H1 (cell line): ENCODE data around the gene OOSP3. TPM values are rescaled to one million over a fixed set of nuclear protein-coding genes. Genes with fewer than 3 reads are reported as not detected.

ENCODE experiments used
- CTCF ChIA-PET: fragments of 300-600 bp; sonication (Branson Sonifier 250); formaldehyde crosslinking; loops from one replicate; lab custom pipeline; 2021; ENCODE audit not compliant: partially characterized antibody; lab: Charles Lee
- POLR2A ChIA-PET: fragments of 300-600 bp; sonication (Branson Sonifier 250); formaldehyde crosslinking; loops from one replicate; lab custom pipeline; 2021; ENCODE audit warnings: inconsistent platforms; ENCODE audit not compliant: partially characterized antibody; lab: Charles Lee
- DNase-seq, 2 experiments: peaks; one replicate each; pipeline versions ENCODE4 v3.0.0 to v3.0.0-alpha.2; 2010 to 2022; ENCODE audit warnings: low spot score in 2 of 2, low read depth in 1 of 2, mixed read lengths in 1 of 2
- FAIRE-seq: peaks from 2 replicates; lab custom pipeline; 2011; peaks lifted over from hg19 to GRCh38; lab: Jason Lieb, UNC
- H2AFZ ChIP-seq: 2 replicates; pipeline ENCODE4 v1.8.1; 2012; ENCODE audit warnings: low read length, inconsistent platforms
- H2AK5ac ChIP-seq: 2 replicates; pipeline ENCODE4 v1.6.1; 2013; ENCODE audit warnings: low read depth, low read length
- H2BK120ac ChIP-seq: replicated peaks from 2 replicates; pipeline ENCODE3; 2013; ENCODE audit warnings: low read depth, low read length, inconsistent platforms
- H2BK12ac ChIP-seq: 2 replicates; pipeline ENCODE4 v1.6.1; 2013; ENCODE audit warnings: low read depth, low read length
- H2BK15ac ChIP-seq: 2 replicates; pipeline ENCODE4 v1.6.1; 2013; ENCODE audit warnings: low read length
- H2BK20ac ChIP-seq: 2 replicates; pipeline ENCODE4 v1.6.1; 2013; ENCODE audit warnings: low read length
- H2BK5ac ChIP-seq: 2 replicates; pipeline ENCODE4 v1.6.1; 2013; ENCODE audit warnings: low read depth, low read length
- H3K14ac ChIP-seq: 2 replicates; pipeline ENCODE4 v1.6.1; 2013; ENCODE audit warnings: inconsistent platforms; ENCODE audit not compliant: insufficient read length
- H3K18ac ChIP-seq: 2 replicates; pipeline ENCODE4 v1.6.1; 2013; ENCODE audit warnings: low read length; ENCODE audit errors: extremely low read depth
- H3K23ac ChIP-seq: 2 replicates; pipeline ENCODE4 v1.6.1; 2013; ENCODE audit warnings: inconsistent platforms; ENCODE audit not compliant: insufficient read length
- H3K23me2 ChIP-seq: 2 replicates; pipeline ENCODE4 v1.6.1; 2013; ENCODE audit warnings: low read depth, low read length
- H3K27ac ChIP-seq: 2 replicates; pipeline ENCODE4 v1.6.1; 2011; ENCODE audit warnings: low read depth, low read length, inconsistent platforms
- H3K27me3 ChIP-seq, 4 experiments: replicated peaks in 1 of 4; 1 replicate in 1 of 4; 2 replicates in 3 of 4; pipeline versions ENCODE4 v1.6.1 to v1.8.1; 2011 to 2013; ENCODE audit warnings: low read length in 3 of 4, mild to moderate bottlenecking in 3 of 4, inconsistent platforms in 2 of 4, mixed read lengths in 2 of 4, moderate library complexity in 1 of 4; ENCODE audit not compliant: control insufficient read depth in 3 of 4, insufficient read depth in 3 of 4; ENCODE audit errors: extremely low read depth in 1 of 4
- H3K36me3 ChIP-seq, 4 experiments: 2 replicates each; pipeline versions ENCODE4 v1.6.1 to v1.8.1; 2011 to 2013; ENCODE audit warnings: mild to moderate bottlenecking in 4 of 4, low read length in 3 of 4, moderate library complexity in 2 of 4, control low read depth in 1 of 4, inconsistent platforms in 1 of 4; ENCODE audit not compliant: insufficient read depth in 4 of 4, control insufficient read depth in 2 of 4
- H3K4ac ChIP-seq: replicated peaks from 2 replicates; pipeline ENCODE3; 2013; ENCODE audit warnings: low read length, low read depth, mixed read lengths, inconsistent platforms; ENCODE audit not compliant: insufficient read length
- H3K4me1 ChIP-seq, 4 experiments: replicated peaks in 1 of 4; 1 replicate in 1 of 4; 2 replicates in 3 of 4; pipeline versions ENCODE4 v1.6.1 to v1.8.1; 2011 to 2013; ENCODE audit warnings: low read length in 3 of 4, inconsistent platforms in 2 of 4, mixed read lengths in 1 of 4; ENCODE audit not compliant: insufficient read depth in 4 of 4, control insufficient read depth in 3 of 4
- H3K4me2 ChIP-seq, 2 experiments: 2 replicates each; pipeline versions ENCODE4 v1.6.1 to v1.8.1; 2011 to 2013; ENCODE audit warnings: low read depth in 2 of 2, low read length in 2 of 2, control low read depth in 1 of 2, inconsistent platforms in 1 of 2, mild to moderate bottlenecking in 1 of 2; ENCODE audit not compliant: insufficient read depth in 1 of 2
- H3K4me3 ChIP-seq, 4 experiments: fragments of 200-600, 300-600 bp in 1 of 4; sonication (generic), shearing (Covaris generic), sonication (Bioruptor Twin) in 1 of 4; 2 replicates each; pipeline versions ENCODE4 v1.5.1 to v1.8.1; 2011 to 2016; ENCODE audit warnings: low read length in 4 of 4, low read depth in 3 of 4, control low read depth in 2 of 4, inconsistent platforms in 2 of 4, mild to moderate bottlenecking in 2 of 4, mixed read lengths in 1 of 4, moderate library complexity in 1 of 4; ENCODE audit not compliant: insufficient read depth in 2 of 4; ENCODE audit errors: extremely low read depth in 1 of 4
- H3K56ac ChIP-seq: replicated peaks from 2 replicates; pipeline ENCODE3; 2013; ENCODE audit warnings: low read depth, mild to moderate bottlenecking, mixed read lengths, low read length, inconsistent platforms; ENCODE audit not compliant: insufficient read length
- H3K79me1 ChIP-seq: 2 replicates; pipeline ENCODE4 v1.6.1; 2013; ENCODE audit warnings: low read depth, low read length, control low read depth
- H3K79me2 ChIP-seq, 2 experiments: 2 replicates each; pipeline versions ENCODE4 v1.6.1 to v1.8.1; 2012 to 2013; ENCODE audit warnings: low read length in 2 of 2, mild to moderate bottlenecking in 2 of 2, inconsistent platforms in 1 of 2; ENCODE audit not compliant: insufficient read depth in 2 of 2, control insufficient read depth in 1 of 2
- H3K9ac ChIP-seq, 4 experiments: replicated peaks in 1 of 4; 1 replicate in 1 of 4; 2 replicates in 3 of 4; pipeline versions ENCODE4 v1.6.1 to v1.8.1; 2011 to 2013; ENCODE audit warnings: low read depth in 3 of 4, low read length in 3 of 4, control low read depth in 2 of 4, mild to moderate bottlenecking in 2 of 4, moderate library complexity in 2 of 4, inconsistent platforms in 1 of 4; ENCODE audit errors: extremely low read depth in 1 of 4
- H3K9me3 ChIP-seq, 2 experiments: 2 replicates each; pipeline versions ENCODE4 v1.6.1 to v1.8.1; 2012 to 2013; ENCODE audit warnings: mild to moderate bottlenecking in 2 of 2, moderate library complexity in 2 of 2, control low read depth in 1 of 2, inconsistent platforms in 1 of 2, low read depth in 1 of 2, low read length in 1 of 2, mixed read lengths in 1 of 2; ENCODE audit not compliant: insufficient read depth in 2 of 2
- H4K20me1 ChIP-seq, 2 experiments: replicated peaks in 1 of 2; 2 replicates each; pipeline versions ENCODE3 to v1.8.1; 2011 to 2013; ENCODE audit warnings: inconsistent platforms in 2 of 2, low read length in 2 of 2, mild to moderate bottlenecking in 1 of 2; ENCODE audit not compliant: insufficient read depth in 2 of 2, control insufficient read depth in 1 of 2
- H4K5ac ChIP-seq: 2 replicates; pipeline ENCODE4 v1.6.1; 2013; ENCODE audit warnings: low read length, low read depth, mixed read lengths, inconsistent platforms; ENCODE audit not compliant: insufficient read length
- H4K8ac ChIP-seq: 2 replicates; pipeline ENCODE4 v1.8.0; 2013; ENCODE audit warnings: mild to moderate bottlenecking, moderate library complexity, low read length, inconsistent platforms; ENCODE audit not compliant: insufficient read depth; ENCODE audit errors: extremely low read depth
- H4K91ac ChIP-seq: replicated peaks from 2 replicates; pipeline ENCODE3; 2013; ENCODE audit warnings: low read length, mixed read lengths, inconsistent platforms; ENCODE audit not compliant: insufficient read length
- ATF3 ChIP-seq: IDR thresholded peaks from 2 replicates; pipeline ENCODE4 v1.6.1; 2011; ENCODE audit warnings: low read depth, mild to moderate bottlenecking, low read length; ENCODE audit not compliant: insufficient read depth
- BRCA1 ChIP-seq: IDR thresholded peaks from 2 replicates; pipeline ENCODE4 v1.6.1; 2012; ENCODE audit warnings: low read depth, low read length, improper control_type of control experiment
- EP300 ChIP-seq, 2 experiments: IDR thresholded peaks; 1 replicate in 1 of 2; 2 replicates in 1 of 2; pipeline ENCODE4 v1.6.1; 2011 to 2012; ENCODE audit warnings: low read depth in 2 of 2, low read length in 2 of 2, mild to moderate bottlenecking in 2 of 2, borderline replicate concordance in 1 of 2, inconsistent platforms in 1 of 2, moderate library complexity in 1 of 2
- POLR2A ChIP-seq, 2 experiments: IDR thresholded peaks; 1 replicate in 1 of 2; 2 replicates in 1 of 2; pipeline ENCODE4 v1.6.1; 2011; ENCODE audit warnings: low read depth in 2 of 2, low read length in 2 of 2, mild to moderate bottlenecking in 2 of 2; ENCODE audit errors: control extremely low read depth in 1 of 2
- POU5F1 ChIP-seq: IDR thresholded peaks from 2 replicates; pipeline ENCODE4 v1.6.1; 2011; ENCODE audit warnings: low read depth, mild to moderate bottlenecking, low read length, moderate library complexity
- RXRA ChIP-seq: IDR thresholded peaks from 2 replicates; pipeline ENCODE4 v1.6.1; 2011; ENCODE audit warnings: low read depth, mild to moderate bottlenecking, low read length, moderate library complexity; ENCODE audit not compliant: insufficient read depth
- WGBS, 2 experiments: shearing (Covaris generic) in 1 of 2; methylation state at CpG; one replicate each; pipeline versions ENCODE4 v1.1.6 to v1.1.7; 2013 to 2015; ENCODE audit warnings: low lambda C conversion rate in 2 of 2, mixed read lengths in 2 of 2, inconsistent platforms in 1 of 2, low coverage in 1 of 2, missing lambda C conversion rate in 1 of 2; ENCODE audit not compliant: insufficient replicate concordance in 2 of 2, insufficient coverage in 1 of 2, insufficient read length in 1 of 2; ENCODE audit errors: extremely low coverage in 1 of 2, missing lambda C conversion rate in 1 of 2; 5-methylcytosine and 5-hydroxymethylcytosine counted together
- polyA plus RNA-seq, 7 experiments: library from polyadenylated mRNA; depleted of rRNA in 3 of 7; stranded (reverse) in 5 of 7; unstranded in 2 of 7; fragments of >200 nt in 5 of 7; fragments of 200-250 nt in 2 of 7; gene quantifications; 1 replicate in 5 of 7; 2 replicates in 1 of 7; 4 replicates in 1 of 7; pipeline versions ENCODE4 v1.2.1 to v1.2.3, GENCODE V29; 2011 to 2013; ENCODE audit warnings: missing spikeins in 2 of 7, mixed read lengths in 2 of 7
- total RNA-seq: library from RNA; stranded (reverse); fragmentation: NEBNext Ultra II Directional; extraction: Animal tissue kit (Norgen Biotek cat#: 25700); gene quantifications from 2 replicates; pipeline ENCODE4 v1.2.1, GENCODE V29; 2021

OOSP3 gene
- total and polyA plus RNA-seq, 2 of the 8 experiments (the other 6 are each of a cell fraction or from before 2014, with no cell fraction given) = not detected

GRCh38 chr11:59875856-59876519, 2.6 kb upstream of the OOSP3 start:
- Histone ChIP-seq H3K79me1 (no peaks in the 10 kb centered on the region), H3K4me3 (no peak overlapping the region), H3K23ac (no peak overlapping the region), H2BK120ac (no peak overlapping the region), H4K91ac (no peak overlapping the region), H3K4ac (no peak overlapping the region), H3K9ac (no peak overlapping the region), H4K8ac (no peak overlapping the region), H3K23me2 (no peaks in the 10 kb centered on the region; the same call in 1 of the 2 replicates), H4K20me1 (no peaks in the 10 kb centered on the region), H3K9me3 (no peaks in the 10 kb centered on the region; a peak in 1 of 4 replicates), H2BK12ac (no peak overlapping the region), H3K4me2 (no peak overlapping the region), H2BK20ac (no peak overlapping the region), H2BK5ac (no peak overlapping the region), H2AK5ac (no peak overlapping the region), H2AFZ (no peak overlapping the region), H3K27ac (no peak overlapping the region), H3K27me3 (no peaks in the 10 kb centered on the region), H4K5ac (no peak overlapping the region), H3K36me3 (no peaks in the 10 kb centered on the region), H3K56ac (no peak overlapping the region), H3K4me1 (peaks cover 0 to 9% (median under 1%) of the 10 kb centered on the region in 4 experiments; a peak in 1 of 7 replicates), H3K14ac (no peak overlapping the region), H3K18ac (no peak overlapping the region), H3K79me2 (no peaks in the 10 kb centered on the region), H2BK15ac (no peak overlapping the region)
- DNase-seq (no peak), FAIRE-seq (no peak)
- WGBS, 2 experiments = 95% methylated on average over 9 of the region's 9 CpGs; no CpG with 5 or more reads in 1 of the 2 experiments
- POLR2A ChIA-PET = no interaction called here
- TF ChIP-seq ATF3 (no peak), BRCA1 (no peak), EP300 (IDR thresholded peaks at IDR 0.05; ENCODE audit: borderline replicate concordance in 1 of 2, low read depth in 2 of 2, low read length in 2 of 2) (no peak), POU5F1 (no peak), RXRA (no peak), POLR2A (IDR thresholded peaks at IDR 0.05; ENCODE audit: control extremely low read depth in 1 of 2, low read depth in 2 of 2, low read length in 2 of 2) (no peak)
- CTCF ChIA-PET = no interaction called here
